PFSK-1 (cell line): ENCODE measurements around the gene APOBEC3C.

ENCODE experiments used
- POLR2AphosphoS5 ChIP-seq: IDR thresholded peaks from 2 replicates; pipeline ENCODE4 v1.6.1; 2012; ENCODE audit warnings: low read depth, mild to moderate bottlenecking, control low read depth, low read length, moderate library complexity
- REST ChIP-seq, 2 experiments: IDR thresholded peaks; 2 replicates each; pipeline versions ENCODE4 v1.6.1 to v1.8.0; 2011 to 2012; ENCODE audit warnings: low read depth in 2 of 2, low read length in 2 of 2, control low read depth in 1 of 2, inconsistent platforms in 1 of 2, mild to moderate bottlenecking in 1 of 2, moderate library complexity in 1 of 2; ENCODE audit not compliant: insufficient read depth in 1 of 2
- SIN3A ChIP-seq: IDR thresholded peaks from 2 replicates; pipeline ENCODE4 v1.6.1; 2012; ENCODE audit warnings: mild to moderate bottlenecking, low read length, moderate library complexity, borderline replicate concordance; ENCODE audit not compliant: insufficient read depth
- TAF1 ChIP-seq: IDR thresholded peaks from 2 replicates; pipeline ENCODE4 v1.6.1; 2012; ENCODE audit warnings: low read length, control low read depth, borderline replicate concordance; ENCODE audit not compliant: insufficient read depth

DNA sequence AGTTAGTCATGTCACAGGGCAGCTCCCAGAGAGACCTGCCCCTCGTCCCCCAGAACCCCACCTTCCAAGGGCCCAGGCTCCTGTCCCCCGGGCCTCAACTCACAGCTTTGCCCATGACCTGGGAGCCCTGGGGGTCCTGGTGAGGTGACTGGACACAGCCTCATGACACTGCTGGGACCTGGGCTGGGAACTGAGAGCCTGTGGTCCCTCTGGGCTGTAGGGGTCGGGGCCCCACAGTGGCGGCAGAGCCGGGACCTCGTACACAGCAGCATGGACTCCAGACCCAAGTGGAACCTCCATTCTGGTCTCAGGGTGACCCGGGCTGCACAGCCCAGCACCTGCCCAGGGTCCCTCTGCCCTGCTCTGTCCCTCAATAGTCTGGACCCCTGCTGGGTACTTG lies 49.8 kb upstream of the APOBEC3C start:
- no peak for TF ChIP-seq SIN3A
- no peak for TF ChIP-seq POLR2AphosphoS5
- TF ChIP-seq REST (IDR thresholded peaks at IDR 0.05; ENCODE audit: insufficient read depth in 1 of 2, low read depth in 2 of 2, low read length in 2 of 2), result no peak
- TF ChIP-seq TAF1, result no peak
